HFF-Myc (cell line): ENCODE measurements around the gene LVRN.
A peak's percentile ranks its signal among the peaks of the same experiment; 100 is the strongest.

Experiments
- DNase-seq: peaks from one replicate; pipeline ENCODE4 v3.0.0-alpha.2; 2011; ENCODE audit warnings: low read depth; ENCODE audit errors: extremely low read depth
- H3K4me3 ChIP-seq: replicated peaks from 2 replicates; pipeline ENCODE4 v1.5.1; 2011; ENCODE audit warnings: low read depth, mild to moderate bottlenecking, control low read depth, low read length
- TF ChIP-seq, protein P1 (sequence below): IDR thresholded peaks from 2 replicates; pipeline ENCODE4 v1.5.1; 2012; ENCODE audit warnings: mild to moderate bottlenecking, low read depth, low read length, control low read depth; ENCODE audit errors: missing control alignments

Gene LVRN

DNA sequence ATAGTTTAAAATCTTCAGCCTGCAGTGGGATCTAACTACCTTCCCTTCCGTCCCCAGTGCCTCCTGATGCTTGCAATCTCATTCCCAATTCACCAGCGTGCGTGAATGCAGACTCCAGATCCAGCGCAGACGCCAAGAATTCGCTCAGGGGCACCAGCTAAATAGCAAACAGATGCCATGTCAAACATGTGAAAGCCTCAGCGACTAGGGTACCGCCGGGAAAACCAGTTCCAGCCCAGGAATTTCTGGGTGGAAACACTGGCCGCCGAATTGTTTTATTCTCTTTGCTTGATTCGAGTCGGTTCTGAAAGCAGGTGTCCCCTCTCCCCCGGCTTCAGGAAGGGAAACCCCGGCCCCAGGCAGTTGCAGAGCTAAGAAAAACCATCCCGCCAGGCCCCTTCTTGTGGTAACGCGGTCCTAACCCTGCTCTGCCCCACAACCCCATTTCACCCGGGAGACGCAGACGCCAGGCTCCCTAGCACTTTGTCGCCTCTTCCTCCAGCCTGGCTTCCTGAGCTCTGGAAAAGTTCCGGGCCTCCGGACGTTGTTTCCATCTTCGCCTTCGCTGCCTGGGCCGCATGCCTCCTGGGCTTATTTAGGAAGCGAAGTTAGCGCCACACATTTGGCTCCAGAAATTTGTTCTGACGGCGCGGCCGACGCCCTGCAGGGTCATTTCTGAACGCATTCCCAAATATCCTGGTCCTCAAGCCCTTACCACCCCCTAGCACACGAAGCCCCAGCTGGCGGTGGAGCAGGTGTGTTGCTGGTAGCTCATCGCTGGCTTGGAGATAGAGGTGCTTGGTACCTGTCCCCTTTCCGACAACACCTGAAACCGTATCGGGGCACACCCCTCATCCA is 665 bp upstream of the LVRN start:
- TF ChIP-seq, protein P1, sequence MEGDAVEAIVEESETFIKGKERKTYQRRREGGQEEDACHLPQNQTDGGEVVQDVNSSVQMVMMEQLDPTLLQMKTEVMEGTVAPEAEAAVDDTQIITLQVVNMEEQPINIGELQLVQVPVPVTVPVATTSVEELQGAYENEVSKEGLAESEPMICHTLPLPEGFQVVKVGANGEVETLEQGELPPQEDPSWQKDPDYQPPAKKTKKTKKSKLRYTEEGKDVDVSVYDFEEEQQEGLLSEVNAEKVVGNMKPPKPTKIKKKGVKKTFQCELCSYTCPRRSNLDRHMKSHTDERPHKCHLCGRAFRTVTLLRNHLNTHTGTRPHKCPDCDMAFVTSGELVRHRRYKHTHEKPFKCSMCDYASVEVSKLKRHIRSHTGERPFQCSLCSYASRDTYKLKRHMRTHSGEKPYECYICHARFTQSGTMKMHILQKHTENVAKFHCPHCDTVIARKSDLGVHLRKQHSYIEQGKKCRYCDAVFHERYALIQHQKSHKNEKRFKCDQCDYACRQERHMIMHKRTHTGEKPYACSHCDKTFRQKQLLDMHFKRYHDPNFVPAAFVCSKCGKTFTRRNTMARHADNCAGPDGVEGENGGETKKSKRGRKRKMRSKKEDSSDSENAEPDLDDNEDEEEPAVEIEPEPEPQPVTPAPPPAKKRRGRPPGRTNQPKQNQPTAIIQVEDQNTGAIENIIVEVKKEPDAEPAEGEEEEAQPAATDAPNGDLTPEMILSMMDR, result no peak
- DNase-seq, result no peak
- peak overlapping the region; percentile 30 for H3K4me3 ChIP-seq

DNA sequence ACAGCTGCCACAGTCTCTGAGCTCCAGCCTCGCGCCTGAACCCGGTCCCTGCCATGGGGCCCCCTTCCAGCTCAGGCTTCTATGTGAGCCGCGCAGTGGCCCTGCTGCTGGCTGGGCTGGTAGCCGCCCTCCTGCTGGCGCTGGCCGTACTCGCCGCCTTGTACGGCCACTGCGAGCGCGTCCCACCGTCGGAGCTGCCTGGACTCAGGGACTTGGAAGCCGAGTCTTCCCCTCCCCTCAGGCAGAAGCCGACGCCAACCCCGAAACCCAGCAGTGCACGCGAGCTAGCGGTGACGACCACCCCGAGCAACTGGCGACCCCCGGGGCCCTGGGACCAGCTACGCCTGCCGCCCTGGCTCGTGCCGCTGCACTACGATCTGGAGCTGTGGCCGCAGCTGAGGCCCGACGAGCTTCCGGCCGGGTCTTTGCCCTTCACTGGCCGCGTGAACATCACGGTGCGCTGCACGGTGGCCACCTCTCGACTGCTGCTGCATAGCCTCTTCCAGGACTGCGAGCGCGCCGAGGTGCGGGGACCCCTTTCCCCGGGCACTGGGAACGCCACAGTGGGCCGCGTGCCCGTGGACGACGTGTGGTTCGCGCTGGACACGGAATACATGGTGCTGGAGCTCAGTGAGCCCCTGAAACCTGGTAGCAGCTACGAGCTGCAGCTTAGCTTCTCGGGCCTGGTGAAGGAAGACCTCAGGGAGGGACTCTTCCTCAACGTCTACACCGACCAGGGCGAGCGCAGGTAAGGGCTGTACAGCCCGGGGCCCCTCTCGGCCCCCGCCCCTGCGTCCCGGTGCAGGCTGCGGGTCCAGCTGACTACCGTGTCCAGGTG is 509 bp downstream of the LVRN start:
- TF ChIP-seq, protein P1, result no peak
- DNase-seq, result no peak
- H3K4me3 ChIP-seq, result peak overlapping the region; percentile 9; the same call in 1 of the 2 replicates

DNA sequence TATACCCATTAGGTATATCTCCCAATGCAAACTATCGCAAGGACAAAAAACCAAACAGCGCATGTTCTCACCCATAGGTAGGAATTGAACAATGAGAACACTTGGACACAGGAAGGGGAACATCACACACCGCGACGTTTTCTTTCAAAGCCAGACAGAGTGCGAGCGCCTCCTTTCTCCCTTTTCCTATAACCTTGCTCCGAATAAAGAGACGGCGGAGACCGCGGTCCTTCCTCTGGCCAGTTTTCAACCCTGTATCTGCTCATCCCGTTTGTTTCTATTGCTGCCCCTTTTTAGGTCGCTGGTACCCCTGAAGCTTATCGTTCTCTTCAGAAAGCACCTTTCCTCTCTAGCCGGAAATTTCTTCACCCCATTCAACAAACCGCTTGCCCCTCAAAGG is 1.3 kb downstream of the LVRN start:
- TF ChIP-seq, protein P1, result no peak
- no peak overlapping the region for H3K4me3 ChIP-seq
- DNase-seq, result no peak

DNA sequence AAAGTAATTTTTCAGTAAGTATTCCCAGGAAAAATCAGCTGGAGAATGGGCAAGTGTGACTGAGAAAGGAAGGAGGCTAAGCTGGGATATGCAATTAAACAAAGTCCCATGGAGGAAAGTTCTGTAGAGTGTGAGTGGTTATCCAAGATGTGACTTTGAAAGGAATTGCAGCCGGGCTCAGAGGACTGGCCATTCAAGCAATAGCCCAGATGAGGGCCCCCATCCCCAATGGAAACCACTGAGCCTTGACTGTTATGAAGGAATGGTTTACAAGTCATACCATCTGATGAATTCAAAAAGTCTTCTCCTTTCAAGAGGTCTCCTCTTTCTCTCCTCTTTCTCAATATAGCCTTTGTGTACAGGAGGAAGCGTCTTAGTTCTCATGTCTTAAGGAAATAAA is 6.5 kb downstream of the LVRN start:
- no peak overlapping the region for H3K4me3 ChIP-seq
- TF ChIP-seq, protein P1, result no peak
- no peak for DNase-seq

DNA sequence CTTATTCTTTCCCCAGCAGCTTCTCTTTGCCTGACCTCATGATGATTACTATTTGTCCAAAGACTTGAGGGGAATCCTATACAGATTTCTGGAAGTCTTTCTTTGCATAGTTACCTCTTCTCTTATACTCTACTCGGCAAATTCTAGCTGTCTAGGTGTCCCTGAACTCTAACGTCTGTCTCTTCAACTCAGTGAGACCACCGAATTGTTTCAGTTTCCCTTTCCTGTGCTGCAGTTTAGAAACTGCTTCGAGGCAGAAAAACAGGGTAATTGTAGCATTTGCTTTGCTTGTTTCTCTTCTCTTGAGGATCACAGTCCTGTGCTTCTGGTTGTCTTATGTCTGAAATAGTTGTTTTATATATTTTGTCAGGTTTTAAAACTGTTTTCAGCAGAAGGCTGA is 14.8 kb downstream of the LVRN start:
- DNase-seq, result no peak
- TF ChIP-seq, protein P1, result no peak
- no peak overlapping the region for H3K4me3 ChIP-seq

DNA sequence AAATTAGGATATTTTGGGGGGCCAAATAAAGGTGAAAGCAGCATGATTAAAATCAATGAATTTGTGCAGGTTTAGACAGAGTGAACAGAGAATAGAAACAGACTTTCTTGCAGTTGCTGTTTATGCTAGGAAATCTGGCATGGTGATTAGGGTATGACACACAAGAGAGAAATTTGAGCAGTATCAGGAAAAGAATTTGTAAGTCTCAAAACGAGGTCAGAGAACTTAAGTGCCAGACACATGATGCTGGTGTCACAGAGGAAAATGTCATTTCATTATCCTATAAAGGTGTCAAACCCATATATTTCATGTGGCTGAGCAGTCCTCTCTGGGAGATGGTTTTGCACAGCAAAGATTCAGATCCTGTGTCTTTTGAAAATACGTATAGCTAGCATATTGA is 15.7 kb downstream of the LVRN start:
- H3K4me3 ChIP-seq, result no peak overlapping the region
- TF ChIP-seq, protein P1, result no peak
- peak; percentile 56 for DNase-seq
